ENCODE measurements around the gene PLB1.

DNA sequence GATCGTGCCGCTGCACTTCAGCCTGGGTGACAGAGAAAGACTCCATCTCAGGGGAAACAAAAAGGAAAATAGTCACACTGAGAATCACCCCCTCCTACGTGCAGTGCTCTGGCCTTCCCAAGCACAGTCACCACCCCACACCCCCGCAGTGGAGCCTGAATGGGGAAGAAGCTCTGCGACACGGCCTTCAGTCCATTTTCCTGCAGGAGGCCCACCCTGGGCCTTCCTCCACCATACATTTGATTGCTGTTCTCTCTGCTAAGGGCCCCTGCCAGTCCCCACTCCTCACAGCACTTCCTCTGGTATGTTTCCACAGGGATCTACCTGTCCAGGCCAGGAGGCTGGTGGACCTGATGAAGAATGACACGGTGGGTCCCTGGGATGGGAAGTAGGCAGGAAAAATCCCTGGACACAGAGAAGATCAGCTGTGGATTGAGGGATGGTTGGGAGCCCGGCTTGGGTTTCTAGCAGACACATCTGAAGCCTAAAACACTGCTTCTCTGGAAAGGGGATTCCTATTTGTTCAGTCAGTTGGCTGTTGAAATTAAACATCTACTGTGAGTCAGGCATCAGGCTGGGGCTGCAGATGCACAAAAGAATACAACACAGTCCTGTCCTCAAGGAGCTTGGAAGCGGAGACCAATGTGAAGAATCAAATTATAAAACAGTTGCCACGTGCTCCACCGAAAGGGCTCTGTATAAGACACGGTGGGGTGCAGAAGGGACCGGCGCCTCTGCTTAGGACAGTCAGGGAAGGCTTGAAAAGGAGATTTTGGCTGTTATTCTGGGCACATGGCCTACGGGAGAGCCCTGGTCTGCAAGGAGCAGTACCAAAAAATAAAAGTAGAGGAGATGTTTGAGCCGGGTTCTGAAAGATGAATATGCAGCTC is 82.2 kb downstream of the PLB1 start:
- TF ChIP-seq, protein P1, sequence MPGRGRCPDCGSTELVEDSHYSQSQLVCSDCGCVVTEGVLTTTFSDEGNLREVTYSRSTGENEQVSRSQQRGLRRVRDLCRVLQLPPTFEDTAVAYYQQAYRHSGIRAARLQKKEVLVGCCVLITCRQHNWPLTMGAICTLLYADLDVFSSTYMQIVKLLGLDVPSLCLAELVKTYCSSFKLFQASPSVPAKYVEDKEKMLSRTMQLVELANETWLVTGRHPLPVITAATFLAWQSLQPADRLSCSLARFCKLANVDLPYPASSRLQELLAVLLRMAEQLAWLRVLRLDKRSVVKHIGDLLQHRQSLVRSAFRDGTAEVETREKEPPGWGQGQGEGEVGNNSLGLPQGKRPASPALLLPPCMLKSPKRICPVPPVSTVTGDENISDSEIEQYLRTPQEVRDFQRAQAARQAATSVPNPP (IDR thresholded peaks at IDR 0.05; ENCODE audit: borderline replicate concordance, insufficient read depth, insufficient read length) = no peak
- TF ChIP-seq, protein P2, sequence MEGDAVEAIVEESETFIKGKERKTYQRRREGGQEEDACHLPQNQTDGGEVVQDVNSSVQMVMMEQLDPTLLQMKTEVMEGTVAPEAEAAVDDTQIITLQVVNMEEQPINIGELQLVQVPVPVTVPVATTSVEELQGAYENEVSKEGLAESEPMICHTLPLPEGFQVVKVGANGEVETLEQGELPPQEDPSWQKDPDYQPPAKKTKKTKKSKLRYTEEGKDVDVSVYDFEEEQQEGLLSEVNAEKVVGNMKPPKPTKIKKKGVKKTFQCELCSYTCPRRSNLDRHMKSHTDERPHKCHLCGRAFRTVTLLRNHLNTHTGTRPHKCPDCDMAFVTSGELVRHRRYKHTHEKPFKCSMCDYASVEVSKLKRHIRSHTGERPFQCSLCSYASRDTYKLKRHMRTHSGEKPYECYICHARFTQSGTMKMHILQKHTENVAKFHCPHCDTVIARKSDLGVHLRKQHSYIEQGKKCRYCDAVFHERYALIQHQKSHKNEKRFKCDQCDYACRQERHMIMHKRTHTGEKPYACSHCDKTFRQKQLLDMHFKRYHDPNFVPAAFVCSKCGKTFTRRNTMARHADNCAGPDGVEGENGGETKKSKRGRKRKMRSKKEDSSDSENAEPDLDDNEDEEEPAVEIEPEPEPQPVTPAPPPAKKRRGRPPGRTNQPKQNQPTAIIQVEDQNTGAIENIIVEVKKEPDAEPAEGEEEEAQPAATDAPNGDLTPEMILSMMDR (IDR thresholded peaks at IDR 0.05 in 2 of 3, conservative IDR thresholded peaks at IDR 0.05 in 1 of 3; ENCODE audit: insufficient read depth in 2 of 3, low read depth in 1 of 3, low read length in 3 of 3) = no peak
- TF ChIP-seq, protein P3, sequence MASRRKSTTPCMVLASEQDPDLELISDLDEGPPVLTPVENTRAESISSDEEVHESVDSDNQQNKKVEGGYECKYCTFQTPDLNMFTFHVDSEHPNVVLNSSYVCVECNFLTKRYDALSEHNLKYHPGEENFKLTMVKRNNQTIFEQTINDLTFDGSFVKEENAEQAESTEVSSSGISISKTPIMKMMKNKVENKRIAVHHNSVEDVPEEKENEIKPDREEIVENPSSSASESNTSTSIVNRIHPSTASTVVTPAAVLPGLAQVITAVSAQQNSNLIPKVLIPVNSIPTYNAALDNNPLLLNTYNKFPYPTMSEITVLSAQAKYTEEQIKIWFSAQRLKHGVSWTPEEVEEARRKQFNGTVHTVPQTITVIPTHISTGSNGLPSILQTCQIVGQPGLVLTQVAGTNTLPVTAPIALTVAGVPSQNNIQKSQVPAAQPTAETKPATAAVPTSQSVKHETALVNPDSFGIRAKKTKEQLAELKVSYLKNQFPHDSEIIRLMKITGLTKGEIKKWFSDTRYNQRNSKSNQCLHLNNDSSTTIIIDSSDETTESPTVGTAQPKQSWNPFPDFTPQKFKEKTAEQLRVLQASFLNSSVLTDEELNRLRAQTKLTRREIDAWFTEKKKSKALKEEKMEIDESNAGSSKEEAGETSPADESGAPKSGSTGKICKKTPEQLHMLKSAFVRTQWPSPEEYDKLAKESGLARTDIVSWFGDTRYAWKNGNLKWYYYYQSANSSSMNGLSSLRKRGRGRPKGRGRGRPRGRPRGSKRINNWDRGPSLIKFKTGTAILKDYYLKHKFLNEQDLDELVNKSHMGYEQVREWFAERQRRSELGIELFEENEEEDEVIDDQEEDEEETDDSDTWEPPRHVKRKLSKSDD (conservative IDR thresholded peaks at IDR 0.05; ENCODE audit: low read length) = no peak
- TF ChIP-seq NFE2 (IDR thresholded peaks at IDR 0.05; ENCODE audit: low read depth) (no peak), TEAD4 (IDR thresholded peaks at IDR 0.05; ENCODE audit: low read length) (no peak), TEAD4 (CRISPR knock-in tag; IDR thresholded peaks at IDR 0.05; ENCODE audit: borderline replicate concordance) (no peak), HNRNPL (IDR thresholded peaks at IDR 0.05; ENCODE audit: low read depth, low read length) (no peak), ETV6 (IDR thresholded peaks at IDR 0.05; ENCODE audit: borderline replicate concordance in 1 of 2, low read depth in 2 of 2, low read length in 1 of 2) (no peak), ETV6 (CRISPR knock-in tag; IDR thresholded peaks at IDR 0.05; ENCODE audit: borderline replicate concordance) (no peak), GABPA (tag; conservative IDR thresholded peaks at IDR 0.05; ENCODE audit: low read depth) (no peak), ZNF586 (CRISPR knock-in tag; conservative IDR thresholded peaks at IDR 0.05) (no peak)
- TF ChIP-seq, protein P4, sequence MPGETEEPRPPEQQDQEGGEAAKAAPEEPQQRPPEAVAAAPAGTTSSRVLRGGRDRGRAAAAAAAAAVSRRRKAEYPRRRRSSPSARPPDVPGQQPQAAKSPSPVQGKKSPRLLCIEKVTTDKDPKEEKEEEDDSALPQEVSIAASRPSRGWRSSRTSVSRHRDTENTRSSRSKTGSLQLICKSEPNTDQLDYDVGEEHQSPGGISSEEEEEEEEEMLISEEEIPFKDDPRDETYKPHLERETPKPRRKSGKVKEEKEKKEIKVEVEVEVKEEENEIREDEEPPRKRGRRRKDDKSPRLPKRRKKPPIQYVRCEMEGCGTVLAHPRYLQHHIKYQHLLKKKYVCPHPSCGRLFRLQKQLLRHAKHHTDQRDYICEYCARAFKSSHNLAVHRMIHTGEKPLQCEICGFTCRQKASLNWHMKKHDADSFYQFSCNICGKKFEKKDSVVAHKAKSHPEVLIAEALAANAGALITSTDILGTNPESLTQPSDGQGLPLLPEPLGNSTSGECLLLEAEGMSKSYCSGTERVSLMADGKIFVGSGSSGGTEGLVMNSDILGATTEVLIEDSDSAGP (CRISPR knock-in tag; IDR thresholded peaks at IDR 0.05) = no peak
- TF ChIP-seq, protein P5, sequence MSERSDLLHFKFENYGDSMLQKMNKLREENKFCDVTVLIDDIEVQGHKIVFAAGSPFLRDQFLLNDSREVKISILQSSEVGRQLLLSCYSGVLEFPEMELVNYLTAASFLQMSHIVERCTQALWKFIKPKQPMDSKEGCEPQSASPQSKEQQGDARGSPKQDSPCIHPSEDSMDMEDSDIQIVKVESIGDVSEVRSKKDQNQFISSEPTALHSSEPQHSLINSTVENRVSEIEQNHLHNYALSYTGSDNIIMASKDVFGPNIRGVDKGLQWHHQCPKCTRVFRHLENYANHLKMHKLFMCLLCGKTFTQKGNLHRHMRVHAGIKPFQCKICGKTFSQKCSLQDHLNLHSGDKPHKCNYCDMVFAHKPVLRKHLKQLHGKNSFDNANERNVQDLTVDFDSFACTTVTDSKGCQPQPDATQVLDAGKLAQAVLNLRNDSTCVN (CRISPR knock-in tag; IDR thresholded peaks at IDR 0.05) = no peak
- TF ChIP-seq, protein P6, sequence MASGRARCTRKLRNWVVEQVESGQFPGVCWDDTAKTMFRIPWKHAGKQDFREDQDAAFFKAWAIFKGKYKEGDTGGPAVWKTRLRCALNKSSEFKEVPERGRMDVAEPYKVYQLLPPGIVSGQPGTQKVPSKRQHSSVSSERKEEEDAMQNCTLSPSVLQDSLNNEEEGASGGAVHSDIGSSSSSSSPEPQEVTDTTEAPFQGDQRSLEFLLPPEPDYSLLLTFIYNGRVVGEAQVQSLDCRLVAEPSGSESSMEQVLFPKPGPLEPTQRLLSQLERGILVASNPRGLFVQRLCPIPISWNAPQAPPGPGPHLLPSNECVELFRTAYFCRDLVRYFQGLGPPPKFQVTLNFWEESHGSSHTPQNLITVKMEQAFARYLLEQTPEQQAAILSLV (tag; IDR thresholded peaks at IDR 0.05) = no peak
- TF ChIP-seq, protein P7, sequence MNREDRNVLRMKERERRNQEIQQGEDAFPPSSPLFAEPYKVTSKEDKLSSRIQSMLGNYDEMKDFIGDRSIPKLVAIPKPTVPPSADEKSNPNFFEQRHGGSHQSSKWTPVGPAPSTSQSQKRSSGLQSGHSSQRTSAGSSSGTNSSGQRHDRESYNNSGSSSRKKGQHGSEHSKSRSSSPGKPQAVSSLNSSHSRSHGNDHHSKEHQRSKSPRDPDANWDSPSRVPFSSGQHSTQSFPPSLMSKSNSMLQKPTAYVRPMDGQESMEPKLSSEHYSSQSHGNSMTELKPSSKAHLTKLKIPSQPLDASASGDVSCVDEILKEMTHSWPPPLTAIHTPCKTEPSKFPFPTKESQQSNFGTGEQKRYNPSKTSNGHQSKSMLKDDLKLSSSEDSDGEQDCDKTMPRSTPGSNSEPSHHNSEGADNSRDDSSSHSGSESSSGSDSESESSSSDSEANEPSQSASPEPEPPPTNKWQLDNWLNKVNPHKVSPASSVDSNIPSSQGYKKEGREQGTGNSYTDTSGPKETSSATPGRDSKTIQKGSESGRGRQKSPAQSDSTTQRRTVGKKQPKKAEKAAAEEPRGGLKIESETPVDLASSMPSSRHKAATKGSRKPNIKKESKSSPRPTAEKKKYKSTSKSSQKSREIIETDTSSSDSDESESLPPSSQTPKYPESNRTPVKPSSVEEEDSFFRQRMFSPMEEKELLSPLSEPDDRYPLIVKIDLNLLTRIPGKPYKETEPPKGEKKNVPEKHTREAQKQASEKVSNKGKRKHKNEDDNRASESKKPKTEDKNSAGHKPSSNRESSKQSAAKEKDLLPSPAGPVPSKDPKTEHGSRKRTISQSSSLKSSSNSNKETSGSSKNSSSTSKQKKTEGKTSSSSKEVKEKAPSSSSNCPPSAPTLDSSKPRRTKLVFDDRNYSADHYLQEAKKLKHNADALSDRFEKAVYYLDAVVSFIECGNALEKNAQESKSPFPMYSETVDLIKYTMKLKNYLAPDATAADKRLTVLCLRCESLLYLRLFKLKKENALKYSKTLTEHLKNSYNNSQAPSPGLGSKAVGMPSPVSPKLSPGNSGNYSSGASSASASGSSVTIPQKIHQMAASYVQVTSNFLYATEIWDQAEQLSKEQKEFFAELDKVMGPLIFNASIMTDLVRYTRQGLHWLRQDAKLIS (CRISPR knock-in tag; IDR thresholded peaks at IDR 0.05) = no peak

All from K562 (cell line).